Left hindlimb (tissue), 1 donor: ENCODE results near the gene SPPL2C.

Source experiments
- DNase-seq: peaks from one replicate; pipeline ENCODE4 v3.0.0-alpha.2; 2018

Gene SPPL2C

DNA sequence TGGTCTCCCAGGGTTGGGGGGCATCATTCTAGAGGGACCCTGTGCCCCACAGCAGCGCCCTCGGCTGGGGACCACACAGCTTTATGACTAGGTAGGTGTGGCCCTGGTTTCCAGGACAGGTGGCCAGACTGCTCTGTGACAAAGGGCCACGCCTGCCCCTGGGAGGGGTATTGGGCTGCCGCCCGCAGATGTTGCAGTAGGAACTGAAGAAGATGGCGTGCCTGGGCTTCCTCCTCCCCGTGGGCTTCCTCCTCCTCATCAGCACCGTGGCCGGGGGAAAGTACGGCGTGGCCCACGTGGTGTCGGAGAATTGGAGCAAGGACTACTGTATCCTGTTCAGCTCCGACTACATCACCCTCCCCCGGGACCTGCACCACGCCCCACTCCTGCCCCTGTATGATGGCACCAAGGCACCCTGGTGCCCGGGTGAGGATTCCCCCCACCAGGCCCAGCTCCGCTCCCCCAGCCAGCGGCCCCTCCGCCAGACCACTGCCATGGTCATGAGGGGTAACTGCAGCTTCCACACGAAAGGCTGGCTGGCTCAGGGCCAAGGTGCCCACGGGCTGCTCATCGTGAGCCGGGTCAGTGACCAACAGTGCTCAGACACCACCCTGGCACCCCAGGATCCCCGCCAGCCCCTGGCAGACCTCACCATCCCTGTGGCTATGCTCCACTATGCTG, at the start of gene SPPL2C:
TSS of gene SPPL2C (plus strand) at position 187 of the 681 bp plus-strand sequence. CDS start at position 213, 26 bp downstream.
- no peak for DNase-seq

DNA sequence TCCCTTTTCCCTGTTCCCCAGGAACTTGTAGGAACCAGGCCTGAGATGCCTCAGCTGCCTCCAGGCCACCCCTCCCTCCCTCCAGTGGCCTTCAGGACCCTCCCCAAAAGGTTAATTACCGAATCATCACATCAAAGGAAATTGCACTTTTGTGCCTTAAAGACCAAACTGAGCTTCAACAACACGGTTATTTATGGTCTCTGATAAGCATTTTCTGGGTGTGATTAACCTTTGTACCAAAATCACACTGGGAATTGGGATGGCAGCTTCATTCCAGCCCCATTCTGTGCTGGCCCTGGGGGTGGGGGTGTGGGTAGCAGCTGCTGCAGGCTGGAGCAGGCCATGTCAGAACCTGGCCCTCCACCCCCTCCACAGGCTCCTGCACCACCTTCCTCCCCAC, 43.9 kb upstream of the SPPL2C start:
- DNase-seq = no peak

GRCh38 chr17:45801421-45801820, 43.3 kb upstream of the SPPL2C start:
- no peak for DNase-seq

DNA sequence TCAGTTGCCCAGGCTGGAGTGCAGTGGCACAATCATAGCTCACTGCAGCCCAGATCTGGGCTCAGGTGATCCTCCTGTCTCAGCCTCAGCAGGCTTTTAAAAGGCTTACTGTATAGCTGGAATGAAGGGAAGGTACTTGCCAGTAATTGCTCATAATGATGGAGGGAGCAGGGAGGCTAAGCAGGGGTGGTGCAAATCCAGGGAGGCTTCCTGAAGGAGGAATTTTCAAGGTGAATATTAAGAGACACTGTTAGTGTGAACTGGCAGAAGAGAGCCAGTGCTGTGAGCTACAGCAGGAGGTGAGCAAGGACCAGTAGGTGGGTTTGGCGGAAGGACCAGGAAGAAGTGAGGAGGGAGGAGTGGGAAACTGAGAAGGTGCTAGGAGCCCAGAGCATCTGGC, 35.8 kb upstream of the SPPL2C start:
- DNase-seq = no peak

DNA sequence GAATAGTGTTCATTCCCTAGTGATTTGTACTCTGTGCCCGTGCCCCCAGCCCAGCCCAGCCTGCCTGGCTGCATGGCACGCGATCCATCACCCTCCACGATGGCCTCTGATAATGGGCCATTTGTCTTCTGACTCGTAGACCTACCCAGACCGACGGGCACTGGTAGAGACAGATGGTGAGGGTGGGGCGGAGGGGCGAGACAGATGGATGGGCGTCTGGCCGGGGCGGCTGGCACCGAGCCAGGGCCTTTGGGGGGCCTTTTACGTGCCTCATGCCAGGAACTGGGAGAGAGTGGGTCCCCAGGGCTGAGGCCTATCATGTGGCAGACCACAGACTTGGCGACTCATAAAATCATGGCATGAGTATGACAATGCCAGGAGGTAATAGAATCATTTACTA, 35.2 kb upstream of the SPPL2C start:
- DNase-seq = no peak

GRCh38 chr17:45812102-45812501, 32.6 kb upstream of the SPPL2C start:
- no peak for DNase-seq

DNA sequence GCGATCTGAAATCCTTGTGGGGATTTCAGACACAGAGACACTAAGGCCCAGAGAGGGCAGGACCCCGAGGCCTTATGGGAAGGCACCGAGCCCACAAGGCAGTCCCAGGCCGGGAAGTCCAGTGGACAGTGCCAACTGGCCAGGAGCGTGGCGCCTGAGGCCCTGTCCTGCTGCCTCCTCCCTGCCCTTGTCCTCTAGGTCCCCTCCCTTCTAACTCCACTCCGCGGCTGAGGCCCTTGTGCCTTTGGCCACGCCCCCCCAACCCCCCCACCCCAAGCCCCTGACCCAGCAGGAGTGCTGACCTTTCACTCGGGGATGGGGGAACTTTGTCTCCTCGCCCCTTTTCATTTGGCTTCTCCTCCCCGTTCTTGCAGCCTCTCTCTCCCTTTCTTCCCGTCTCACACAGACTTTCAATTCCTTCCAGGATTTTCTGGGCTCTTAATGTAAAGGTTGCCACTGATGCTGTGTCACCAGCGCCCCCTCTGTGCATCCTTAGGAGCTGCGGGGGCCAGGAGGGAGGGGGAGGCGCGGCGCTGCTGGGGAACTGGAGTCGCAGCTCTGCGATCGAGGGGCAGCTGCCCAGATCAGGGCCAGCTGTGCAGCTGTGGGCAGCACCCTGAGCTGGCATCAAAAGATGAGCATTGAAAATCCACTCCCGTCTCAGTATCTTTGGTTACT, 31.5 kb upstream of the SPPL2C start:
- DNase-seq = no peak

DNA sequence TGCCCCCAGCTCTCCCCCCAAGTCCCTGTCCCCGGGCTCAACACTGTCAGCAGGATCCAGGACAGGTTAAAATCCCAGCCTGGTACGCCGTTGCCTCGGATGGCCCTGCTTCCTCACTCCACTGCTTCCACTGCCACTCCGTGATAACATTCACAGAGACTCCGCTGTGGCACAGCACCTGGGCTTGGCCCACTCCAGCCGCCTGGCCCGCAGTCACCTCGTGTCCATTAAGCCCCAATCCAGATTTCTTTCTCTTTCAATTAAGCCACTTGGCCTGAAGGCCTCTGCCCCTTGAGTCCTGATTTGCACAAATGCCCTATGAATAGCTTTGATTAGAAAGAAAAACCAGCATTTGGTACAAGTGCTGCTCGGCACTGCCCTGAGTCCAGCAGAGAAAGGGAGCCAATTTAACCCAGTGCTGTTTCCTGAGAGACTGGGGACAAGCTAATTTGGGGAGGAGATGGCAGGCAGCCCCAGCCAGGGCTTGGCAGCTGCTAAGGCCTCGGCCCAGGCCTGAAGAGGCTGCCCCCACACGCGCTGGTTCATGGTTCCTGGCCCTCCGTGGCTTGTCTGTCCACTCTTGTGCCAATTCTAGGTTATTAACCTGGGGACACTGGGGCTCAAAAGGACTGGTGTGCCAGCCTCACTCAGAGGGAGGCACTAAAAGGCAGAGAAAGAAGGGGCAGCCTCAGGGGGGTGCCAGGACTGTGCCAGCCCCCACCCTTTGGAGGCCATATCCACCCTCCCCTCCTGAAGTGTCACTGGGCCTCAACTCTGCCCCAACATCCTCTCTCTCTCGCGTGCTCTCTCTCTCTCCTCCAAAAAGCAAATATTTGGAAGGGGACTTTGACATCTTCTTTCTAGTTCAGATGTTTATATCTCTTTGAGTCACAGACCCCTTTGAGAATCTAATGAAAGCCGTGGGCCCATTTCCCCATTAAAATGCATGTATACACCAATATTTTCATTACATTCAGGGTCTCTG, 29.8 kb upstream of the SPPL2C start:
- no peak for DNase-seq

DNA sequence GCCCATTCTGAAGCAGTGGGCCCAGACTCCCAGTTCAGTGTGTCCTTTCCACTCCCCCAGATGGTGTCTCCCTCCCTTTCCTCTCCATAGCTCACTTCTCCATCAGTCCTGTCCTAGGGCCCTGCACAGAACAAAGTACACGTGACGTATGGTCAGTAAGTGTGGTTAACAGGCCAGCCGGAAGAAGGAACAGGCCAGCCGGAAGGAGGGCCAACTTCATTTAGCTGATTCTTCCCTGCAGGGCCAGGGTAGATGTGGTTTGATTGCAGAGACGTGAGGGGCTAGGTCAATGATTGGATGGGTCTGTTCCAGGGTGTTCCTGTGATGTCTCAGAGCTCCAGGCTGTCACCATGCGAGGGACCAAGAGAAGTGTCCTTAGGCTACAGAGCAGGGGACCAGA, 28.9 kb upstream of the SPPL2C start:
- no peak for DNase-seq

GRCh38 chr17:45818041-45818440, 26.6 kb upstream of the SPPL2C start:
- no peak for DNase-seq

- no peak for DNase-seq
Observed at GRCh38 chr17:45818699-45819098, 26.0 kb upstream of the SPPL2C start.

DNA sequence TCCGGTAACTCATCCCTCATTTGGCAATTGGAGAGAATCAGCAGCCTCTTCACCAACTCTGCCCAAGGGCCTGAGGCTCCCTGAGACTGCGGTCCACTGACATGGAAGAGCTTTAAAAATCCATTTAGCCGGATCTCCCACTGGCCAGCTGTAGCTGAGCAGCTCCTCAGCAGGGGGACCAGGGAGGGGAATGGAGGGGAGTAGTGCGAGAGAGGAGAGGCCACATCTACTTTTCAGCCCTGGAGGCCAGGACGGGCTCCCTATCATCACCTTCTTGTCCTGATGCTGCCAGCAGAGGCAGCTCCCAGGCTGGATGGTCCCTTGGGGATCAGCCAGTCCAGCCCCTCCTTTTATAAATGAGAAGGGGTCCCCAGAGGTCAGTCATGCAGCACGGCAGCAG, 25.0 kb upstream of the SPPL2C start:
- no peak for DNase-seq

- no peak for DNase-seq
Observed at GRCh38 chr17:45820052-45820780, 24.5 kb upstream of the SPPL2C start.

GRCh38 chr17:45821147-45821546, 23.5 kb upstream of the SPPL2C start:
- no peak for DNase-seq

- no peak for DNase-seq
Observed at GRCh38 chr17:45823598-45823997, 21.1 kb upstream of the SPPL2C start.

DNA sequence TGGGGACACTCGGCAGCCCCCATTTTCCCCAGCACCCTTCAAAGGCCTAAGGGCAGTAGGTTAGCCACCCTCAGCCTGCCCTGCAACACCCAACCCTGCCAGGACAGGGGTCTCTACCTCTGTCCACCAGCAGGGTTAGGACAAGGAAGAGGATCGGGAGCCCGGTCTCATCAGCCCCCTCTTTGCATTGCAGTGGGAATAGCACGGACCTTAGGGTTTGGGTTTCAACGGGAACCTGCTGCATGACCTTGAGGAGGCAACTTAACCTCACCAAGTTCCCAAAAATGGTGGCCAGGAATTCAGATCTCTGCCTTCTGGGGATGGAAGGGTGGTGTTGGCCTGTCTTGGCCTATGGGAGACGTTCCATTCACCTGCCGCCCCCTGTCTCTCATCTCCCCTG, 20.2 kb upstream of the SPPL2C start:
- no peak for DNase-seq

GRCh38 chr17:45824901-45825492, 19.7 kb upstream of the SPPL2C start:
- DNase-seq = no peak

DNA sequence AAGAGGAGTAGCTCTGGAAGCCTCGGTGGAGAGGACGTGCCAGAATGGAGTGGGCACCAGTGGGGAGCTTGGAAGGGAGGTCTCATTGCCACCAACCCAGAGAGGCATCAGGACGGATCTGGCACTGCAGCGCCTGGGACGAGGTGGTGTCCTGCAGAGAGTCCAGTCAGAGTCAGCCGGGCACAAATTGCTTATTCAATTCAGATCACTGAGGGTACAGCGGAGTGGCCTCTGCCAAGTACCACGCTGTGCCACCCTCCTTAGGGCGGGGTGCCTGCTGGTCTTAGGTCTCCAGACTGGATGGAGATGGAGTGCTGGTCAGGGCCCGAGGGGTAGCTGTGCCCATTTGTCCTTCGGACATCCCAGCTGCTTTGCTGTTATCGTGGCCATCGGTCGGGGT, 18.9 kb upstream of the SPPL2C start:
- DNase-seq = no peak

DNA sequence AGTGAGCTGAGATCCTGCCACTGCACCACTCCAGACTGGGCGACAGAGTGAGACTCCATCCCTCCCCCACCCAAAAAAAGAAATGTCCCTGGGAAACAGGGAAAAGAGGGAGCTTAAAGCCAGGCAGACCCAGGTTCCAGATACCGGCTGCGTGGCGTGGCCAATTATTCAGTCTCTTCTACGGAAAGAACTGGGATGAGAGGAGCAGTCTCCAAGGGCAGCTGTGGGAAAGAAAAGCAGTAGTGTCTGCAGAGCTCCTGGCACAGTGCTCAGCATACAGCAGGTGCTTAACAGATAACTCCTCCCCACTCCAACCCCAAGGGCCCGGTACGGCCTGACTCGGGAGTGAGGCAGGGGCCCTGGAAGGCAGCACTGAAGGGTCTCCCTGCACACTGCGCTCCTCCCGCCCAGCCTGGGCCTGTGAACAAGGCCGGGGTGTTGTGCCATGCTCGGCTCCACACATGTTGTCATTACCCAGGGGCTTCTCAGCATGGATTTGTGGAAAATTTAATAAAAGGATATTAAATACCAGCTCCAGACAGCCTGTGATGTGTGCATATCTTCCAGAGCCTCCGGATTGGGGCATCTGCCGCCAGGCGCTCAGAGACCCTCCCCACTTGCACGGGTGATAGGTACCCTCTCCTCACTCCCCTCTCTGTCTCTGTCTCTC, 17.6 kb upstream of the SPPL2C start:
- DNase-seq = no peak

- no peak for DNase-seq
Observed at GRCh38 chr17:45828171-45828570, 16.5 kb upstream of the SPPL2C start.

- no peak for DNase-seq
Observed at GRCh38 chr17:45828582-45829133, 16.0 kb upstream of the SPPL2C start.

DNA sequence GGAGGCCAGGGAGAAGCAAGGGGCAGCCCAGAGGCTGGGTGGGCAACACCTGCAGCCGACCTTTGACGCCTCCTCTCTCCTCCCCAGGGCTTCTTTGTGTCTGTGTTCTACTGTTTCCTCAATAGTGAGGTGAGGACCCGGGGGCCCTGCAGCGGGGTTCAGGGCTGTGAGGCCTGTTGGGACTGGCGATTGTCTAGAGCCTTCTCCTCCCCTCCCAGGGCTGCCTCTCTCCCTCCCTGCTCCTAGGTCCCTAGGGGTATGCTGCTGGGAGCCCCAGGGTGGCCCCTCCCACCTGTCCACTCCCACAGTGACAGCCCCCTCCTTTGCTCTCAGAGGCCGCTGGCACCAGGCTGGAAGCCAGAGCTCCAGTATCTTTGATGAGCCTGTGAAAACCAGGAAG, 10.8 kb upstream of the SPPL2C start:
- peak; percentile 21 for DNase-seq
